ENCODE results near the gene PARD3. TPM values are rescaled to one million over a fixed set of nuclear protein-coding genes. Genes with fewer than 3 reads are reported as not detected.

The PARD3 gene
- total and polyA plus RNA-seq, 2 experiments from 2014 or later = 47.2 to 59.7 TPM

GRCh38 chr10:34764472-34764946, 50.6 kb downstream of the PARD3 start:
- 41% methylated on average over 2 of the region's 2 CpGs for WGBS (ENCODE audit: low lambda C conversion rate, missing lambda C conversion rate)
- Histone ChIP-seq H4K20me1 (ENCODE audit: insufficient read depth, poor library complexity, severe bottlenecking) (peaks cover 34% of the 10 kb centered on the region), H3K4me2 (no peak overlapping the region), H3K27me3 (no peaks in the 10 kb centered on the region), H3K9me3 (ENCODE audit: low read depth) (no peaks in the 10 kb centered on the region), H3K4me3 (no peak overlapping the region), H3K79me2 (peaks cover 99% of the 10 kb centered on the region), H2AFZ (no peak overlapping the region), H3K36me3 (replicated peaks; ENCODE audit: insufficient read depth, low read depth) (no peaks in the 10 kb centered on the region), H3K27ac (no peak overlapping the region), H3K4me1 (ENCODE audit: insufficient read depth) (peaks cover 4% of the 10 kb centered on the region), H3K9me2 (replicated peaks; ENCODE audit: insufficient read depth) (no peaks in the 10 kb centered on the region)
- DNase-seq (ENCODE audit: low spot score) = no peak
- TF ChIP-seq CTCF (IDR thresholded peaks at IDR 0.05; ENCODE audit: poor library complexity) = no peak
- TF ChIP-seq EZH2 (IDR thresholded peaks at IDR 0.05; ENCODE audit: borderline replicate concordance) = no peak
- no peak for TF ChIP-seq EZH2phosphoT487 (IDR thresholded peaks at IDR 0.05; ENCODE audit: low read depth, severe bottlenecking, unreplicated experiment)

GRCh38 chr10:34762603-34763299, 52.3 kb downstream of the PARD3 start:
- Histone ChIP-seq H3K9me3 (ENCODE audit: low read depth) (no peaks in the 10 kb centered on the region), H3K27ac (no peak overlapping the region)

GRCh38 chr10:34762156-34762555, 52.9 kb downstream of the PARD3 start:
- Histone ChIP-seq H2AFZ (no peak overlapping the region), H3K4me3 (no peak overlapping the region), H3K79me2 (peaks cover 95% of the 10 kb centered on the region), H3K36me3 (replicated peaks; ENCODE audit: insufficient read depth, low read depth) (no peaks in the 10 kb centered on the region), H3K27ac (no peak overlapping the region), H3K4me2 (no peak overlapping the region), H3K4me1 (ENCODE audit: insufficient read depth) (peaks cover 10% of the 10 kb centered on the region), H4K20me1 (ENCODE audit: insufficient read depth, poor library complexity, severe bottlenecking) (peaks cover 31% of the 10 kb centered on the region), H3K27me3 (no peaks in the 10 kb centered on the region), H3K9me3 (ENCODE audit: low read depth) (no peaks in the 10 kb centered on the region), H3K9me2 (replicated peaks; ENCODE audit: insufficient read depth) (no peaks in the 10 kb centered on the region)
- WGBS (ENCODE audit: low lambda C conversion rate, missing lambda C conversion rate) = 100% methylated on average over 3 of the region's 3 CpGs
- no peak for TF ChIP-seq EZH2 (IDR thresholded peaks at IDR 0.05; ENCODE audit: borderline replicate concordance)
- no peak for TF ChIP-seq CTCF (IDR thresholded peaks at IDR 0.05; ENCODE audit: poor library complexity)
- no peak for TF ChIP-seq EZH2phosphoT487 (IDR thresholded peaks at IDR 0.05; ENCODE audit: low read depth, severe bottlenecking, unreplicated experiment)
- DNase-seq (ENCODE audit: low spot score) = no peak

More at GRCh38 chr10:34762603-34763299, 52.3 kb downstream of the PARD3 start:
- Histone ChIP-seq H2AFZ (no peak overlapping the region), H4K20me1 (ENCODE audit: insufficient read depth, poor library complexity, severe bottlenecking) (peaks cover 33% of the 10 kb centered on the region), H3K27me3 (no peaks in the 10 kb centered on the region), H3K4me3 (no peak overlapping the region), H3K36me3 (replicated peaks; ENCODE audit: insufficient read depth, low read depth) (no peaks in the 10 kb centered on the region), H3K79me2 (peaks cover 95% of the 10 kb centered on the region), H3K4me2 (no peak overlapping the region), H3K9me2 (replicated peaks; ENCODE audit: insufficient read depth) (no peaks in the 10 kb centered on the region), H3K4me1 (ENCODE audit: insufficient read depth) (peaks cover 9% of the 10 kb centered on the region)
- WGBS (ENCODE audit: low lambda C conversion rate, missing lambda C conversion rate) = 83% methylated on average over 5 of the region's 5 CpGs
- no peak for TF ChIP-seq EZH2phosphoT487 (IDR thresholded peaks at IDR 0.05; ENCODE audit: low read depth, severe bottlenecking, unreplicated experiment)
- TF ChIP-seq CTCF (IDR thresholded peaks at IDR 0.05; ENCODE audit: poor library complexity) = no peak
- no peak for TF ChIP-seq EZH2 (IDR thresholded peaks at IDR 0.05; ENCODE audit: borderline replicate concordance)
- DNase-seq (ENCODE audit: low spot score) = no peak
